Esophagus squamous epithelium (tissue), 4 donors: ENCODE data around the gene ZNF615.

Source experiments
- POLR2A ChIP-seq, 4 donors: fragments of 450-650 bp; IDR thresholded peaks; one replicate each; pipeline ENCODE4 v1.6.1; 2017; ENCODE audit warnings: antibody characterized with exemption in 4 of 4, mild to moderate bottlenecking in 4 of 4, moderate library complexity in 3 of 4
- TF ChIP-seq, protein P1 (sequence below), 6 experiments: fragments of 450-650 bp in 4 of 6; fragments of 200-600 bp in 2 of 6; sonication (generic) in 2 of 6; IDR thresholded peaks; one replicate each; pipeline ENCODE4 v1.5.1; 2016 to 2019; ENCODE audit warnings: antibody characterized with exemption in 6 of 6, mild to moderate bottlenecking in 4 of 6, moderate library complexity in 4 of 6

GRCh38 chr19:52010674-52011073, 2.7 kb upstream of the ZNF615 start:
- TF ChIP-seq POLR2A (IDR thresholded peaks at IDR 0.05): no peak
- TF ChIP-seq, protein P1, sequence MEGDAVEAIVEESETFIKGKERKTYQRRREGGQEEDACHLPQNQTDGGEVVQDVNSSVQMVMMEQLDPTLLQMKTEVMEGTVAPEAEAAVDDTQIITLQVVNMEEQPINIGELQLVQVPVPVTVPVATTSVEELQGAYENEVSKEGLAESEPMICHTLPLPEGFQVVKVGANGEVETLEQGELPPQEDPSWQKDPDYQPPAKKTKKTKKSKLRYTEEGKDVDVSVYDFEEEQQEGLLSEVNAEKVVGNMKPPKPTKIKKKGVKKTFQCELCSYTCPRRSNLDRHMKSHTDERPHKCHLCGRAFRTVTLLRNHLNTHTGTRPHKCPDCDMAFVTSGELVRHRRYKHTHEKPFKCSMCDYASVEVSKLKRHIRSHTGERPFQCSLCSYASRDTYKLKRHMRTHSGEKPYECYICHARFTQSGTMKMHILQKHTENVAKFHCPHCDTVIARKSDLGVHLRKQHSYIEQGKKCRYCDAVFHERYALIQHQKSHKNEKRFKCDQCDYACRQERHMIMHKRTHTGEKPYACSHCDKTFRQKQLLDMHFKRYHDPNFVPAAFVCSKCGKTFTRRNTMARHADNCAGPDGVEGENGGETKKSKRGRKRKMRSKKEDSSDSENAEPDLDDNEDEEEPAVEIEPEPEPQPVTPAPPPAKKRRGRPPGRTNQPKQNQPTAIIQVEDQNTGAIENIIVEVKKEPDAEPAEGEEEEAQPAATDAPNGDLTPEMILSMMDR (IDR thresholded peaks at IDR 0.05): no peak
